DMS53 treated with DMSO at 0.1 percent for 48 hours (cell line): Measurements from ENCODE around the gene SMARCAD1.
A peak's percentile ranks its signal among the peaks of the same experiment; 100 is the strongest.

ENCODE experiments used
- DNase-seq: peaks from one replicate; lab custom pipeline; 2025; ENCODE audit not compliant: unreplicated experiment; lab: John Stamatoyannopoulos, UW

SMARCAD1 gene

GRCh38 chr4:94207469-94208224 is at the start of gene SMARCAD1:
Gene SMARCAD1, plus strand, starts transcription at chr4:94207865. Its CDS starts 530 bp downstream, at chr4:94208395.
- DNase-seq, result peak; percentile 87

- no peak for DNase-seq
Measured at GRCh38 chr4:94158883-94159282, 48.8 kb upstream of the SMARCAD1 start.

- DNase-seq, result no peak
Measured at GRCh38 chr4:94159790-94160189, 47.9 kb upstream of the SMARCAD1 start.

- no peak for DNase-seq
Measured at GRCh38 chr4:94160774-94161173, 46.9 kb upstream of the SMARCAD1 start.

GRCh38 chr4:94165256-94165655 is 42.4 kb upstream of the SMARCAD1 start:
- no peak for DNase-seq

GRCh38 chr4:94168321-94168720 is 39.3 kb upstream of the SMARCAD1 start:
- no peak for DNase-seq

GRCh38 chr4:94169803-94170372 is 37.8 kb upstream of the SMARCAD1 start:
- no peak for DNase-seq

GRCh38 chr4:94171616-94172015 is 36.0 kb upstream of the SMARCAD1 start:
- DNase-seq, result no peak

GRCh38 chr4:94175553-94176261 is 32.0 kb upstream of the SMARCAD1 start:
- no peak for DNase-seq

- DNase-seq, result no peak
Measured at GRCh38 chr4:94177822-94178221, 29.8 kb upstream of the SMARCAD1 start.

- DNase-seq, result no peak
Measured at GRCh38 chr4:94181815-94182214, 25.9 kb upstream of the SMARCAD1 start.

GRCh38 chr4:94202769-94203168 is 4.9 kb upstream of the SMARCAD1 start:
- no peak for DNase-seq

- no peak for DNase-seq
Measured at GRCh38 chr4:94208266-94208665, 601 bp downstream of the SMARCAD1 start.

- DNase-seq, result no peak
Measured at GRCh38 chr4:94208918-94209317, 1.3 kb downstream of the SMARCAD1 start.

- DNase-seq, result no peak
Measured at GRCh38 chr4:94211861-94212260, 4.2 kb downstream of the SMARCAD1 start.

GRCh38 chr4:94214703-94215319 is 7.1 kb downstream of the SMARCAD1 start:
- DNase-seq, result no peak

- DNase-seq, result no peak
Measured at GRCh38 chr4:94216394-94216793, 8.7 kb downstream of the SMARCAD1 start.

GRCh38 chr4:94219402-94219801 is 11.7 kb downstream of the SMARCAD1 start:
- no peak for DNase-seq

GRCh38 chr4:94221916-94222315 is 14.3 kb downstream of the SMARCAD1 start:
- DNase-seq, result no peak

- no peak for DNase-seq
Measured at GRCh38 chr4:94225449-94225848, 17.8 kb downstream of the SMARCAD1 start.

- DNase-seq, result no peak
Measured at GRCh38 chr4:94226763-94227162, 19.1 kb downstream of the SMARCAD1 start.
